ENCODE results near the gene KRTAP2-1. TPM values are rescaled to one million over a fixed set of nuclear protein-coding genes. Genes with fewer than 3 reads are reported as not detected.

The KRTAP2-1 gene
- total RNA-seq, 1 donor from 2014 or later: not detected

- no peak for TF ChIP-seq CTCF (IDR thresholded peaks at IDR 0.05)
- Mint-ChIP-seq H3K4me3 (ENCODE audit: unreplicated experiment) (no peak overlapping the region), H3K27ac (ENCODE audit: unreplicated experiment) (no peak overlapping the region), H3K27me3 (ENCODE audit: low read depth) (no peaks in the 10 kb centered on the region), H3K36me3 (ENCODE audit: low read depth) (no peaks in the 10 kb centered on the region), H3K4me1 (ENCODE audit: low read depth) (peaks cover 4% of the 10 kb centered on the region), H3K9me3 (ENCODE audit: low read depth) (no peaks in the 10 kb centered on the region)
- DNase-seq (ENCODE audit: low spot score): no peak
Measured at GRCh38 chr17:41012326-41013120, 34.6 kb downstream of the KRTAP2-1 start.

DNA sequence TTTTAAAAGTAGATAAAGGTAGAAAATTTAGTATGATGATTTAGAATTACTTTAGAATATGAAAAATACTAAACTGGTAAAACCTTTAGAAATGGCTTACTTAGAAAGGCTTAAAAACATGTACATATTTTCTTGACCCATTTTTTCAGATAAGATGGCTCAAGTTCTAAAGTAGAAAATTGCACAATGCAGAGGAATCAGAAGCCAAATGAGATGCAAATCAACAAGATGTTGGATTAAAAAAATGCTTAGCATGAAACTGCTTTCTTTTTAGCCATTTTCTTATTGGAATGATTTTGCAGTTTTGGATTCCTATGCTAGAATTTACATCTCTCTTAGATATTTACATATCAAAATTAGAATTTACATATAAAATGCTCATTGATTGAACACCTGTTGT, 36.7 kb downstream of the KRTAP2-1 start:
- Mint-ChIP-seq H3K4me1 (ENCODE audit: low read depth) (peaks cover 4% of the 10 kb centered on the region), H3K27ac (ENCODE audit: unreplicated experiment) (no peak overlapping the region), H3K27me3 (ENCODE audit: low read depth) (no peaks in the 10 kb centered on the region), H3K36me3 (ENCODE audit: low read depth) (no peaks in the 10 kb centered on the region), H3K9me3 (ENCODE audit: low read depth) (no peaks in the 10 kb centered on the region), H3K4me3 (ENCODE audit: unreplicated experiment) (no peak overlapping the region)
- no peak for TF ChIP-seq CTCF (IDR thresholded peaks at IDR 0.05)
- no peak for DNase-seq (ENCODE audit: low spot score)

GRCh38 chr17:41009936-41010335, 37.2 kb downstream of the KRTAP2-1 start:
- DNase-seq (ENCODE audit: low spot score): no peak
- H3K36me3 Mint-ChIP-seq (ENCODE audit: low read depth): no peaks in the 10 kb centered on the region
- peaks cover 4% of the 10 kb centered on the region for H3K4me1 Mint-ChIP-seq (ENCODE audit: low read depth)
- TF ChIP-seq CTCF (IDR thresholded peaks at IDR 0.05): no peak
- H3K27me3 Mint-ChIP-seq (ENCODE audit: low read depth): no peaks in the 10 kb centered on the region
- H3K27ac Mint-ChIP-seq (ENCODE audit: unreplicated experiment): no peak overlapping the region
- H3K9me3 Mint-ChIP-seq (ENCODE audit: low read depth): no peaks in the 10 kb centered on the region
- H3K4me3 Mint-ChIP-seq (ENCODE audit: unreplicated experiment): no peak overlapping the region

DNA sequence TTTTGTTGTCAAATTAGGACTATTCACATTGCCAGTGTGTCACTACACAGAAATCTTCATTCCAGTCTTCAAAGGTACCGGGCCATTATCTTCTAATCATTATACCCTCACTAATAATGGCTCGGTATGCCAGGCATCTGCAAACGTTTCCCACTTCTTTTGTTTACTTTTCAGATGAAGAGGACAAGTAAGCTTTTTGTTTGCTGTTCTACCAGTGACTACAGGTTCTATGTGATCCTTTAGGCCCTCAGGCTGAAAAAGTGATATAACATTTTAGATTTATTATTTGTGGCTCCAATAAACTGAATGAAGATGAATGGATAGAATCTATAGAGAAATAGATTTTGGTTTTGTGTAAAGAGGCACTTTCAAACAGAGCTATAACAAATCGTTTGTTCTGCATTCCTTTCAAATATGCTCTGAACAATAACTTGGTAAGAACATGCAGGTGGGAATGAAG, 37.8 kb downstream of the KRTAP2-1 start:
- H3K27ac Mint-ChIP-seq (ENCODE audit: unreplicated experiment): no peak overlapping the region

DNA sequence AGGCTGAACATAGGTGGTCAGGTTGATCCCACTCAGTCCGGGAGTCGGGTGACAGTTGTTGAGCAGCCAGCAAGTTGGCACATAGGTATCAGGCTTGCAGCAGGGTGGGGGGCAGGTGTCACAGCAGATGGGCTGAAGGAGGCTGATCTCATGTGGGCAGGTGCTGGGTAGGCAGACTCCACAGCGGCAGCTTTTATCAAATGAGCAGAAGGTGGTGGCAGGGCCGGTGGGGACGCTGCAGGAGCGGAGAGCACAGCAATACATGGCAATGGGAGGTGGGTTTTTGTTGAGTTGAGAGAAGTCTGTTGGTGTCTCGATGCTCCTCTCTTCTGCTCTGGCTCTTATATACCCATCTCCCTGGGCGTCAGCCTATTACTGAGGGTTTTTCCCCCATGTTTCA, 38.3 kb downstream of the KRTAP2-1 start, which contains the start of gene KRTAP3-1:
Gene KRTAP3-1, minus strand, starts transcription at position 318 of the 400 bp plus-strand sequence. Its CDS starts 54 bp downstream, at position 264.
- Mint-ChIP-seq H3K4me3 (ENCODE audit: unreplicated experiment) (no peak within 1 kb of the TSS), H3K9me3 (ENCODE audit: low read depth) (no peaks in the 10 kb centered on the region), H3K36me3 (ENCODE audit: low read depth) (no peaks in the 10 kb centered on the region), H3K4me1 (ENCODE audit: low read depth) (peaks cover 4% of the 10 kb centered on the region), H3K27me3 (ENCODE audit: low read depth) (peaks cover 2% of the 10 kb centered on the region), H3K27ac (ENCODE audit: unreplicated experiment) (no peak within 1 kb of the TSS)
- no peak for DNase-seq (ENCODE audit: low spot score)
- no peak for TF ChIP-seq CTCF (IDR thresholded peaks at IDR 0.05)

More for the DNA sequence above, 37.8 kb downstream of the KRTAP2-1 start:
- H3K4me3 Mint-ChIP-seq (ENCODE audit: unreplicated experiment): no peak overlapping the region
- H3K27me3 Mint-ChIP-seq (ENCODE audit: low read depth): peaks cover 2% of the 10 kb centered on the region
- no peaks in the 10 kb centered on the region for H3K9me3 Mint-ChIP-seq (ENCODE audit: low read depth)
- peaks cover 4% of the 10 kb centered on the region for H3K4me1 Mint-ChIP-seq (ENCODE audit: low read depth)
- TF ChIP-seq CTCF (IDR thresholded peaks at IDR 0.05): no peak
- H3K36me3 Mint-ChIP-seq (ENCODE audit: low read depth): no peaks in the 10 kb centered on the region
- DNase-seq (ENCODE audit: low spot score): no peak
